Sciatic nerve (tissue), 2 donors: ENCODE data around the gene FRAS1. TPM values are rescaled to one million over a fixed set of nuclear protein-coding genes. Genes with fewer than 3 reads are reported as not detected.
A peak's percentile ranks its signal among the peaks of the same experiment; 100 is the strongest.

ENCODE experiments used
- ATAC-seq: fragments of 200-7000 bp; cut with Tn5 transposase; one replicate; pipeline ENCODE4 v1.9.1; 2020; ENCODE audit warnings: mild to moderate bottlenecking, moderate library complexity
- DNase-seq: peaks from one replicate; pipeline ENCODE4 v3.0.0-alpha.2; 2020; ENCODE audit warnings: low spot score
- intact Hi-C: fragments of 100-400 bp; cut with DNase I; formaldehyde crosslinking; loops from one replicate; pipeline ENCODE4 v1.14.2; 2022
- total RNA-seq: library from RNA; stranded (reverse); fragmentation: NEBNext Ultra II Directional; extraction: Animal tissue kit (Norgen Biotek cat#: 25700); gene quantifications from one replicate; pipeline ENCODE4 v1.2.1, GENCODE V29; 2021
- donor health status: DM: no; HTN: no; CAD: no.
- donor health status: DM: no; HTN: no; CAD: no.

Gene FRAS1
- total RNA-seq, 1 donor from 2014 or later = 9.7 TPM

DNA sequence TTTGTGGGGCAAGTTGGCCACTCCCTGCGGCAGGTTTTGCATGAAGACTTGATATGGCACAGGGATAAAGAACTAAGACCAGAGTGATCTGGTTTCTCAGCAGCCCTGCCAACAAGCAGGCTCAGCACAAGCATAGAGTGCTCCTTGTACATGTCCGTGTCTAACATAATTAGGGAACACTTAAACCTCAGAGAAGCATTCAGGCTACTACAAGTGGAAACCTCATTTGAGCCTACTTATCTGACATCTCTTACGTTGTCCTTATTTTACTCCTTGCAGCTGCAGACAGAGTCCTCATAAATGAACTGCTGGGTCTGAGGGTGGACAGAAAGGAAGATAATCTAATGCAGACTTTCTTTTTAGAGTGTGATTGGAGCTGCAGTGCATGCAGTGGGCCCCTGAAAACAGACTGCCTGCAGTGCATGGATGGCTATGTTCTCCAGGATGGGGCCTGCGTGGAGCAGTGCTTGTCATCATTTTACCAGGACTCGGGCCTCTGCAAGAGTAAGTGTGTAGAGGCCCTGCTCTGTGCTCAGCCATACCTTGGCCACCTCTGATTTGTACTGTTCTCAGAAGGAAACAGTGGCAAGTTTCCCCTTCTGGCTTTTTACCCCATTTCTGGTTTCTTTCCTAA, 315.3 kb downstream of the FRAS1 start:
- intact Hi-C loops = no loop called here
- DNase-seq (no peak), ATAC-seq (no peak)

DNA sequence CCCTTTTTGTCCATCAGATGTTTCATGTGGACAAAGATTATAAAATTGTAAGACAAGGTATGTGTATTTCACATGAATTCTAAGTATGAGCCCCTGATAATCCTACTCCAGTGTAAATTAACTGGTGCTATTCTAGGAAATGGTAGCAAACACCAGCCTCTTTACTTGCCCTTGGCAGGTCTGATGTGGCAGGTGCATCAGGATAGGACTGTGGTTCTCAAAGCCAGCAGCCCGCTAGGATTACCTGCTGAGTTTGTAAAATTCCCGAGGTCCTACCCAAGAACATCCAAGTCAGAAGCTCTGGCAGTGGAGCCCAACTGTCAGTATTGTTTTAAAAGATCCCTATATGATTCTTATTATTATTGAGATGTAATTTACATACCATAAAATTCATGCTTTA, 320.4 kb downstream of the FRAS1 start:
- DNase-seq = no peak
- intact Hi-C loops = no loop called here
- ATAC-seq = no peak

DNA sequence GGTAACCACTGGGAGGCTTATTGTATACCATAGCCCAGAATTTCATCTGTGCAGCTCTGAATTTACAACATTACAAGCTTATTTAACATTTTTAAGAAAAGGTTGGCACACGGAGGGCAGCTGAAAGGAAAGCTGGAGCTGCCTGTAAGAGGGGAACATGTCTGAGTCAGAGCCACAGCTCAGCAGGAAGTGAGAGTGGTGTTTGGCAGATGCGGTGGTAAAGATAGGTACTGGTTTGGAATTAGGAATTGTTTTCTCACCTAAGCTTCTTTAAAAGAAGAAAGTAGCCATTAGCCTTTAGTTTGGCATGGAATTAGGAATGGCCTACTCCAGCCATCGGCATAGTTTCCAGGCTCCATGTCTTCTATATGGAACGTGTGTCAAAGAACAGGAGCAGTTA, 321.9 kb downstream of the FRAS1 start:
- intact Hi-C loops = no loop called here
- DNase-seq (no peak), ATAC-seq (no peak)

DNA sequence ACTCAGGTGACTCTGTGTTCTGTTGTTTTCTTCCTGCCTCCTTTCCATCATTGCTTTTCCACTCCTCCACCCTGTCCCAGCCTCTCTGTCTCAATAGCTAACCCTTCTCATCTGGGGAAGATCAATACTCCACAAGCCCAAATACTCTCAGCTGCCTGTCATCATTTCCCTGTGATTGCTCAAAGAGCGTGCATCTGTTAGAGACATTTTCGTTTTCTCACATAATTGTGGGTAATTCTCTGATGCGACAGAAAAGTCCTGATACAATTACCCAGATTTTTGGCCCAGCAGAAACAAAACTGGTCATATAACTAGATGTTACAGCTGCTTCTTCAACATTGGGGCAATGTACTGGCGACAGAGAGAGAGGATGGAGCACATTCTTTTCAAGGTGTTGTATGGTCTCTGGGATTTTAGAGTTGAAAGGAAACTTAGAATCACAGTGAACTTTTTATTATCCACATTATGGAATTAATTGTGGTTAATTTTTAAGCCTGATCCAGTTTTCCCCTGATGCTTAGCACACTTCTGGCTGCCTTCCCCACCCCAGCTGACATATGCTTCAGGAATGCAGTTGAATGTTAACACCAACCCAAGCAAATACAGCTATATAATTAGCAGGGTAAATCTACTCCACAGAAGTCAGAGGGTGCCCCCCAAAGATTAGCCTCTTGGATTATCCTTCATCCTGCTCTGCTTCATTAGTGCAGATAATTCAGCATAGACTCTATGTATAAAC, 323.0 kb downstream of the FRAS1 start:
- DNase-seq = no peak
- no peak for ATAC-seq
- intact Hi-C loops = no loop called here

DNA sequence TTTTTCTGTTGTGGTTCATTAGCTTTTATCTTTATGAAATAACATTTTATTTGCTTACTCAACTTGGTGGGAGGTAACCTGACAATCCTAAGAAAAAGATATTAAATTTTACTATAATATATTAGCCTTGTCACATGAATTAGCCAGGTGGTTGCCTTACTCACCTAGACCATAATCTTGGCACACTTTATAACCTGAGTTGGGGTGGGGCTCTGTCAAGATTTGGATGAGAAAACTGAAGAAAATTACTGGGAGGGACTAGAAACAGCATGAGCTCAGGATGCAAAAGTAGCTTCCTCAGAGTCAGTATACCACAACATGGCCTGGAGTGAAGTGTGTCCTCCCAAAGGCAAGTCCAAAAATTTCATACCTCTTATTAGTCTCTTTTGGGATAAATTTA, 329.6 kb downstream of the FRAS1 start:
- no peak for ATAC-seq
- intact Hi-C loops = no loop called here
- no peak for DNase-seq

DNA sequence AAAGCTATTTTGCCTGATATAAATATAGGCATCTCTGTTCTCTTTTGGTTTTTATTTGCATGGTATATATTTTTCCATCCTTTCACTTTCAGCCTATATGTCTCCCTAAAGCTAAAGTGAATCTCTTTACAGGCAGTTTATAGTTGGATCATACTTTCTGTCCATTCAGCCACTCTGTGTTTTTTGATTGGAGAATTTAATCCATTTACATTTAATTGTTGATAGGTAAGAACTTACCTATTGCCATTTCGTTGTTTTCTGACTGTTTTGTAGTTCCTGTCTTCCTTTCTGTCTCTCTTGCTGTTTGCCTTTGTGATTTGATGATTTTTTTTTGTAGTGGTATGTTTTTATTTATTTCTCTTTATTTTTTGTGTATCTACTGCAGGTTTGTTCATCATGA, 338.5 kb downstream of the FRAS1 start:
- intact Hi-C loops = no loop called here
- DNase-seq = no peak

DNA sequence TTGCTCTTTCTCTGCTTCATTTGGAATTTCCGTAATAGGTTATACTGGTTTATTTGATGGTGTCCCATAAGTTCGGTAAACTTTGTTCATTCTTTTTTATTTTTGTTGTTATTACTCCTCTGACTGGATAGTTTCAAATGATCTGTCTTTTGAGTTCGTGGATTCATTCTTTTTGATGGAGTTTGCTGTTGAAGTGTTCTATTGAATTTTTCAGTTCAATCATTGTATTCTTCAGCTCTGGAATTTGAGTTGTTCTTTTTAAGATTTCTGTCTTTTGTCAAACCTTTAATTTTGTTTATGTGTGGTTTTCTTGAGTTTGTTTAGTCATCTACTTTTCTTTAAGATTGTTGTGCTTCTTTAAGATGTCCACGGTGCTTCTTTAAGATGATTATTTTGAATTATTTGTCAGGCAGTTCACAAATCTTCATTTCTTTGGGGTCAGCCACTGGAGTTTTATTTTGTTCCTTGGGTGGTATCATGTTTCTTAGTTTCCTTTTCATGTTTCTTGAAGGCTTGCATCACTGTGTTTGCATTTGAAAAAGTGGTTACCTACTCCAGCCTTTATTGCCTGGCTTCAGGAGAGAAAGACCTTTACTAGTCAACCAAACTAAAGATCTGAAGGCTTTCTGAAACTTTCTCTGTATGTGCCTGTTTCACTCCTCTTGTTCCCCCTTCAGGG, 339.6 kb downstream of the FRAS1 start:
- DNase-seq (no peak), ATAC-seq (no peak)
- intact Hi-C loops = no loop called here

More for the DNA sequence above, 338.5 kb downstream of the FRAS1 start:
- no peak for ATAC-seq

DNA sequence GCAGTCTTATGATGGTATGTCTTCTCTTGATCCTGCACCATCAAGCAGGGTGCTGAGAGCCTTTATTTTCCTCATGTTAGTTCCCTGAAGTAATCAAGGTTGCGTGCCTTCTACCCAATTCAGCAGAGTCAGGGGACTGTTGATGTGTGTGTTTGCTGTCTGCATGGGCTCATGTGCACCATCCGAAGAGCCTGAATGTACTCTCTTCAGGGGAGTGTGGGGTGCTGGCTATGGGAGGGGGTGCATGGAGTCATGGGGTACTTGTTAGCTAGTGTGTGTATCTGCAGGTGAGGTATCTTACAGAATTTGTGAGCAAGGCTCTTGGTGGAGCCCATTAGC, 340.1 kb downstream of the FRAS1 start:
- intact Hi-C loops = no loop called here
- ATAC-seq (no peak), DNase-seq (no peak)

DNA sequence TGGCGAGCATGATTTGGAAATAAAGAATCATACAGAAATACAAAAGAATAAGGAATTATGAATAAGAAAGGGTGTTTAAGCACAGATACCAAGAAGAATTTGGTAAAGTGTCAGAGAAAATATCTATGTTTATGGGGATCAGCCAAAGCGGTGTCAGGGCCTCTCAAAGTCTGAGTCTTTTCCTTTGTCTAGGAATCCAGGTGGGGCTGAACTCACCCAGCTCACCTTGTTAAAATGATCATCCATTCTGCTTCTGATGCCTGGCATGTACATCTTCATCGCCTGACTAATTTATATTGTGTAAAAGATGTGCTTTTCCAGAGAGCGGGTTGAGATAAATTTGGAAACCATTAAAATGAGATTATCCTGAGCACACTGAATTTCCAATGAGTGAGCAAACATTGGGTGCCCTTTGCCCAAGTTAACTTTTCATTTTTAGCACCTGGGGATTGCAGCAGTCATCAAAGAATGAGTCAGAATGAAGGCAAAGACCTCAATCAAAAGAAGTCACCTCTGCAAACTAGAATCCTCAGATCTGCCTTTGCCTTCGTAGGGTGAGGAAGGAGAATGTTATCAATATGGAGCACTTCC, 352.6 kb downstream of the FRAS1 start:
- no peak for DNase-seq
- intact Hi-C loops = no loop called here
- no peak for ATAC-seq

DNA sequence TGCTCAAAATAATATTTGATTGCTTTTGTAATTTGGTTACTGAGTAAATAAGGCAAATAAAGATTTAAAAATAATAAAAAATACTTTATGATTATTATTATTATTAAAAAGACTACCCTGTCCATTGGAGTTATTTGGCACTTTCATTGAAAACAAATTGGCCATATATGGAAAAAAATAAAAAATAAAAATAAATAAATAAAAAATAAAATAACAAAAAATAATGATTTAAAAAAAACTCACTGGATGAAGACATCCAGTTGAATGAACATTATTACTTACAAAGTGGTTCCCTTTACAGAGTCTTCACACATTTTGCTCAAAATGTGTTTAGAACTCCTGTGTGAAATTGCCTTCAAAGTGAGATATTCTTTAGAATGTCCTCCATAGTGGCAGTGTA, 353.1 kb downstream of the FRAS1 start:
- DNase-seq (no peak), ATAC-seq (no peak)
- intact Hi-C loops = no loop called here

DNA sequence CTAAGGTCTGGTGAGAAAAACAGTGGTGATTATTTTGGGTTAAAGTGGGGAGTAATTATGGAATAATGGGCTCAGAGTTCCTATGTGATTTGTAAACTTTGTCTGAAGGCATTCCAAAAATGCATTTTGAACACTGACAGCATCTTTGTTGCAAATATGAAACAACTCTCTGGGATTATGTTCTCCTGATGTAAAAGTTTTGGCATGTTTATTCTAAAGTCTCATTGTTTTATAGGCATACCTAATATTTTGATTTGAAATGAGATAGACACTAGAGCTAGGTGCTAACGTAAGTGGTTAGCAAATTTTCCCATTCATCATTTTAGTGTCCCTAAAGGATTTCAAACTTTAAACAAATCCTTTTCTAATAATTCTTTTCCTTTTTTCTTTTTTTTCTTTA, 353.6 kb downstream of the FRAS1 start:
- no peak for ATAC-seq
- no peak for DNase-seq
- intact Hi-C loops = no loop called here

DNA sequence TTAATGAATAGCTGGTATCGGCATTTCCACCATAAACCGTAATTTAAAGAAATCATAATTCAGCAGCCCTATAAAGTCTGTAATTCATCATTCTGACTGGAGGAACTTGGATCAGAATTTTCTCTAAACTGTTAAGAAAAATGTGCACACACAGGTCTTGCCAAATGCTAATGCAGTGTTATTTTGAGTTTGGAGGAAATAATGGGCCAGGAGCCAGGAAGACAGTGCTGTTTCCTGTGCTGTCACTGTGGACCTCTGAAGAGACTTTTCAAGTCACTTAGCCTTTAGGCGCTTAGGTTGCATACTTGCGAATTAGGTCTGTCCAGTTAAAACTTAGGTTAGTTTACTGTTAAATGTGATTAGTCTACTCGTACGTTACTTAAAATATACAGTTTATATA, 357.0 kb downstream of the FRAS1 start:
- ATAC-seq = no peak
- intact Hi-C loops = no loop called here
- DNase-seq = no peak

DNA sequence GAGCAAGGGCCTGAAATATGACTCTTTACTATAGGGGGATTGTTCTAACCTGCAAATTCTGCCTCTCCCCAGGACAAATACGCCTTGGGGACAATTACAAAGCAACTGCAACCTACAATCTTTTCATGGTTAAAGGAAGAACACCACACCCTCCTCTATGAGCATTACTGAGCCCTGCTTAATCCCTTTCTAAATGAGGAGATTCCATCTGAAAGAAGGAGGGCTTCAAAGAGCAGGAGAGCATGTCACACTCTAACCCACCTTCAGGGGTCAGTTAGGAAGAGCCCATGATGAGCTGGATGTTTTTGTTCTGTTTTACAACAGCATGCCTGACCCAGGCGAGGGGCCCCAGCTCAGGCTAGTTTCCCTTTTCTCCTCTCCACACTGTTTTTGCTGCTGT, 360.5 kb downstream of the FRAS1 start:
- no peak for DNase-seq
- ATAC-seq = no peak
- intact Hi-C loops = no loop called here

DNA sequence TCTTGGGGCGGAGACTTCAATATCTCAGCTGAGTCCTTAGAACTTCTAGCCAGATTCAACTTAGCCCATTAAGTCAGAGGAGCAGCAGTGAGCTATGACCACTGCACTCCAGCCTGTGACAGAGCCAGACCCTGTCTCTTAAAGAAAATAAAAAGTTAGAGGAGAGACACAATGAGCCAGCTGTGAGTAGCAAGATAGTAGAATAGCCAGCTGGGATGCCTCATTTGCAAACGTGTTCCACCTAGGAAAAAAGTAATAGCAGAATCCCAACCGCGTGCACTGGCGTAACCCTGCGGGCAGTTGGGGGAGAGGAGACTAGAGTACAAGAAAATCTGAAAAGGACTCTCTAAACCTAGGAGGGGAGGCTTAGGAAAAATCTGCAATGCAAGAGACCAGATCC, 361.3 kb downstream of the FRAS1 start:
- intact Hi-C loops = no loop called here
- ATAC-seq (no peak), DNase-seq (no peak)

DNA sequence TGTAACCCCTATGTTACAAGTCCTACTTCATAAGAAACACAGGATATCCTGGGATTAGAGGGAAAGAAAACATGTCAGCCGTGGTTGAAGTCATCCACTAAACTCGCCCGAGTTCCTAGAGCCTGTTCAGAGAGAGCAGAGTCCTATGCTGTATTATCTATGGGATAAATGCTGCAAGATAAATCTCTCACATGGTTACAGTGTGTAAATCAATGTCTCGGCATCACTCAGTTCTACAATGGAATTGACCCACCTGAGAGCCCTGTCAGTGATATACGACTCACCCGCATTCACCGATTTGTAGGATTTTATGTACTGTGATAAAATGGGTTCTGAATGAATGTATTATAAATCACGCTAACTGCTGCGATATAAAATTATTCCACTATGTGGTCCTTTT, 366.7 kb downstream of the FRAS1 start:
- DNase-seq (no peak), ATAC-seq (no peak)
- intact Hi-C loops = no loop called here

DNA sequence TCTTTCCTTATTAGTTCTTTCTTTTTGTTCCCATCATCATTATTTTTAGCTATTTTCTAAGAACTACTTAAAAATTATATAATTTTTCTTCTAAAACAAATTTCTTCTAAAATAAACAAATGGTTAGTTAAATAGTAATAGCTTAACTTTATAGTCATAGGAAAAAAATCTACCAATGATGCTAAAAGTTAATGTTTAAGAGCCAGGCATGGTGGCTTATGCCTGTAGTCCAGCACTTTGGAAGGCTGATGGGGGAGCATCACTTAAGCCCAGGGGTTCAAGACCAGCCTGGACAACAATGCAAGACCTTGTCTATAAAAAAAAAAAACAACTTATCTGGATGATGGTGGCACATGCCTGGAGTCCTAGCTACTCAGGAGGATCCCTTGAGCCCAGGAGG, 367.3 kb downstream of the FRAS1 start:
- ATAC-seq (no peak), DNase-seq (no peak)
- intact Hi-C loops = no loop called here

DNA sequence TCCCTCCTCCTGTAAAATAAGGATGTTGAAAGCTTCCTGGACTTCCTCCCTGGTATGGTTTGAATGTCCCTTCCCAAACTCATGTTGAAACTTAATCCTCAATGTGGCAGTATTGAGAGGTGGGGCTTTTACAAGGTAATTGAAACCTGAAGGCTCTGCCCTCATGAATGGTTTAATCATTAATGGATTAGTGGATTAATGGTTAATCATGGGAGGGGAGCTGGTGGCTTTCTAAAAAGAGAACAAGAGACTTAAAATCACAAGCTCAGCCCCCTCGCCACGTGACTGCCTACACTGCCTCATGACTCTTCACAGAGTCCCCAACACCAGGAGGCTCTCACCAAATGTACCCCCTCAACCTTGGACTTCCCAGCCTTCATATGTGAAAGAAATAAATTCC, 369.8 kb downstream of the FRAS1 start:
- no peak for ATAC-seq
- intact Hi-C loops = no loop called here
- DNase-seq = no peak

DNA sequence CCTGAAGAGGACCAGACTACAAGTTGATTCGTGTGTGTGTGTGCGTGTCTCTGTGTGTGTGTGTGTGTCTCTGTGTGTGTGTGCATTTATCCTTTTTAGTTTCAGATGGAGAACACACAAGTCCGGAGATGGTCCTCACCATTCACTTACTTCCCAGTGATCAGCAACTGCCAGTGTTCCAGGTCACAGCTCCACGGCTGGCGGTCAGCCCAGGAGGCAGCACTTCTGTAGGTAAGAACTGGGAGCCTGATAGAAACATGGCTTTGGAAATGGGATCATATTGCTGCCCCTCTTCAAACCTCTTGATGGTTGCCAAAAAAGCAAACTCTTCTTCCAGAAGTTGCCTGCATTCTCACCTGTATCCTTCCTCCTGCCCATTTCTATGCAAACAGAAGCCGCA, 371.9 kb downstream of the FRAS1 start:
- DNase-seq (no peak), ATAC-seq (no peak)
- intact Hi-C loops = no loop called here

DNA sequence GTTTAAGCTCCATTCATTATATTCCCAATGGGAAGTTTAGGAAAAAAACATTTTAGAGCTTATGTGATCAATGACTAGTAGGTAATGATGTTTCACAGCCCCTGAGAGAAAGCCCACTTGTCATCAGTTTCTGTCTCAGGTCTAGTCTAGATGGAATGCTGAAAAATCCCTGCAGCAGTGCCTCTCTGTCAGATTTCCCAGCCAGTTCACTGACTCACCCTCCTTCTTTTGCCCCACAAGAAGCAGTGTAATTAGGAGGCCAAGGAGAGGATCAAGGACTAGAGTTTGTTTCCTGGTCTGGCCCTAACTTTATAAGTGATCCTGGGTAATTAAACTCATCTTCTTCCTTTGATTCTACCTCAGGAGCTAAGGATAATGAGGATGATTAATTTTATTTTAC, 375.8 kb downstream of the FRAS1 start:
- no peak for DNase-seq

DNA sequence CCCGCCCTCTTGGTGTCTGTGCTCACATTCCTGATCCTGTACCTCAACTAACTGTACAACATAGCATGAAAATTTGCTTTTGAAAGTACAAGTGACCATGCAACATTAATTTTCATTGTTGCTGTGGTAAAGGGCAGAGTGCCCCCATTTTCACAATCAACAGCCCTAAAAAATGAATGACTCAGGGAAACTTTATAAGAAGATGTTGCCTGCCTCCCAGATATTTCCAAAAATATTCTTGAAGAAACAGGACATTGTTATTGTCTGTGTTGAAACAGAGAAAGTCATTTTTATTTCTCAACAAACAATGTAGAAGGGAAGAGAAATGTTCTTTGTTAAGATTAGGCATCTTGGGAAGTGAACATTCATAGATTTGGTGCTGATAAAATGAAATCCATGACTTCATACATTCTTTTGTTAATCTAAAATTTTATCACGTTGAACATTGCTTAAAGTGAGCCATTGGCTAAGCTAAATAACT, 380.5 kb downstream of the FRAS1 start:
- DNase-seq (no peak), ATAC-seq (peak; percentile 32)
- intact Hi-C loops = no loop called here

More for the DNA sequence above, 375.8 kb downstream of the FRAS1 start:
- ATAC-seq = no peak
- intact Hi-C loops = no loop called here
